Transverse colon (tissue), 4 donors: ENCODE data around the gene KANK2. TPM values are rescaled to one million over a fixed set of nuclear protein-coding genes. Genes with fewer than 3 reads are reported as not detected.
A peak's percentile ranks its signal among the peaks of the same experiment; 100 is the strongest.

Source experiments
- DNase-seq: peaks from one replicate; pipeline ENCODE4 v3.0.0-alpha.2; 2019
- H3K27ac ChIP-seq, 4 donors: fragments of 200-600 bp; sonication (generic); 2 replicates each; pipeline ENCODE4 v1.5.1; 2016 to 2018; ENCODE audit warnings: inconsistent platforms in 4 of 4
- H3K27me3 ChIP-seq: fragments of 200-600 bp; sonication (generic); 2 replicates; pipeline ENCODE4 v1.5.1; 2017; ENCODE audit warnings: inconsistent platforms
- H3K36me3 ChIP-seq, 4 donors: fragments of 200-600 bp; sonication (generic); 2 replicates each; pipeline ENCODE4 v1.5.1; 2017 to 2019; ENCODE audit warnings: inconsistent platforms in 4 of 4
- H3K4me1 ChIP-seq, 4 donors: fragments of 200-600 bp; sonication (generic); 2 replicates each; pipeline ENCODE4 v1.5.1; 2017 to 2020; ENCODE audit warnings: inconsistent platforms in 4 of 4
- H3K4me3 ChIP-seq, 4 donors: fragments of 200-600 bp; sonication (generic); 1 replicate in 1 of 4; 2 replicates in 3 of 4; pipeline versions ENCODE4 v1.5.1 to v1.6.1; 2017 to 2019; ENCODE audit warnings: inconsistent platforms in 4 of 4
- H3K9me3 ChIP-seq, 2 donors: fragments of 200-600 bp; sonication (generic); 2 replicates each; pipeline ENCODE4 v1.5.1; 2017 to 2019; ENCODE audit warnings: inconsistent platforms in 2 of 2
- EP300 ChIP-seq: sonication (generic); formaldehyde crosslinking; IDR thresholded peaks from one replicate; pipeline ENCODE4 v1.6.1; 2017; ENCODE audit warnings: antibody characterized with exemption, low read depth
- POLR2A ChIP-seq: fragments of 450-650 bp; IDR thresholded peaks from one replicate; pipeline ENCODE4 v1.6.1; 2016; ENCODE audit warnings: antibody characterized with exemption, mild to moderate bottlenecking, moderate library complexity
- POLR2AphosphoS5 ChIP-seq, 3 donors: sonication (generic); formaldehyde crosslinking; IDR thresholded peaks; one replicate each; pipeline ENCODE4 v1.6.1; 2016; ENCODE audit warnings: antibody characterized with exemption in 3 of 3
- WGBS, 2 donors: methylation state at CpG; one replicate each; pipeline ENCODE4 v1.1.5; 2018; ENCODE audit warnings: low coverage in 1 of 2; 5-methylcytosine and 5-hydroxymethylcytosine counted together
- in situ Hi-C, 4 donors: fragments of 200-750 bp; cut with MboI; loops; one replicate each; pipeline versions ENCODE4 v1.15.0 to v1.15.1; 2017; ENCODE audit warnings: low sequenced_read_pairs in 3 of 4, low pct_ligation_motif_present in 1 of 4, low pct_unique_long_range_greater_than_20kb in 1 of 4
- intact Hi-C: fragments of 100-400 bp; cut with DNase I; formaldehyde crosslinking; loops from one replicate; pipeline ENCODE4 v1.15.1; 2023; ENCODE audit warnings: low total_unique reads
- total RNA-seq, 4 donors: library from RNA; depleted of rRNA; stranded (reverse); fragments of >200 nt; gene quantifications; one replicate each; pipeline ENCODE4 v1.1.0, GENCODE V29; 2016
- TF ChIP-seq, protein P1 (sequence below), 5 experiments: fragments of 200-600 bp in 3 of 5; fragments of 450-650 bp in 2 of 5; sonication (generic) in 3 of 5; IDR thresholded peaks; 1 replicate in 2 of 5; 2 replicates in 3 of 5; pipeline ENCODE4 v1.5.1; 2016 to 2017; ENCODE audit warnings: antibody characterized with exemption in 5 of 5, inconsistent platforms in 3 of 5, mild to moderate bottlenecking in 2 of 5, moderate library complexity in 1 of 5

KANK2 gene
- total RNA-seq, 4 donors from 2014 or later, result 145 to 339 (median 243) TPM

DNA sequence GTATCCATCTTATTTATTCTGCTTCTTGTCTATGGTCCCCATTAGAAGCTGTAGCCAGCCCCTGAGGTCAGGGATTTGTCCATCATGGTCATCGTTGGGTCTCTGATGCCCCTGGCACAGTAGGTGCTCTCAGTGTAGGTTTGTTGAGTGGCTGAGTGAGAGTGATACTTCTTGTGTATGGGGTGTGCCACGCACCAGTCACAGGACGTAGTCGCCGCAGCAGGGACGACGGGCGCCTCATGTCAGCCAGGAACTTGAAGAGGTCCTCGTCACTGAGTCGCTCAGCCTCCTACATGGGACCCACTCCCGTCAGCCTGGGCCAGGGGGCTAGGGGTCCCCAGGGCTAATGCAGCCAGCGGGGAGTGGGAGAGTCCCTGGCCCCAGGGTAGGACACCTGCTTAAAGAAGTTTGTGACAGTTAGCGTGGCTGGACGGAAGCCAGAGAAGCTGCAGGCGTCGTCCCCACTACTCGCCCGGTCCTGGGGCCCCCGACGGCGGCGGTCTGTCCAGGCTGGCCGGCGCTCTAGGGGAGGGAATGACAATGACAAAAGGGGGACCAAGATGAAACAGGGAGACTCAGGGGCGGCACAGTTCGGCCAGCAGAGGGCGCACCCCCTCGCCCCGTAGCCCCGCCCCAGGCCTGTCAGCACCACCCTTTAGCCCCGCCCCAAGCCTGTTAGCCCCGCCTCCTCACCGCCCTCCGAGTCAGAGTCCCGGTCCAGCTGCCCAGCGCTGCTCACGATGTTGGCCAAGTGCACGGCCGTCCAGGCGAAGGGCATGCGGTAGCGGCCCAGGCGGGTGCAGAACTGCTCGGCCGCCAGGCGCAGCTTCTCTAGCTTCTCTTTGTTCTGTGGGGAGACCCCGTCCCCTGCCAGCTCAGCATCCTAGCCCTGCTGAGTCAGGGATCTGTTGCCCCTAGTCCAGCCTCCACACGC is 45.8 kb upstream of the KANK2 start:
- Histone ChIP-seq H3K4me1 (peaks cover 0 to 7% (median 6%) of the 10 kb centered on the region in 4 donors), H3K4me3 (no peak overlapping the region), H3K36me3 (no peaks in the 10 kb centered on the region), H3K27ac (peak overlapping the region in 2 of 4 donors; percentile 26 to 28), H3K9me3 (no peaks in the 10 kb centered on the region), H3K27me3 (no peaks in the 10 kb centered on the region)
- in situ Hi-C loops, result no loop called here
- TF ChIP-seq POLR2A, result no peak
- TF ChIP-seq, protein P1, sequence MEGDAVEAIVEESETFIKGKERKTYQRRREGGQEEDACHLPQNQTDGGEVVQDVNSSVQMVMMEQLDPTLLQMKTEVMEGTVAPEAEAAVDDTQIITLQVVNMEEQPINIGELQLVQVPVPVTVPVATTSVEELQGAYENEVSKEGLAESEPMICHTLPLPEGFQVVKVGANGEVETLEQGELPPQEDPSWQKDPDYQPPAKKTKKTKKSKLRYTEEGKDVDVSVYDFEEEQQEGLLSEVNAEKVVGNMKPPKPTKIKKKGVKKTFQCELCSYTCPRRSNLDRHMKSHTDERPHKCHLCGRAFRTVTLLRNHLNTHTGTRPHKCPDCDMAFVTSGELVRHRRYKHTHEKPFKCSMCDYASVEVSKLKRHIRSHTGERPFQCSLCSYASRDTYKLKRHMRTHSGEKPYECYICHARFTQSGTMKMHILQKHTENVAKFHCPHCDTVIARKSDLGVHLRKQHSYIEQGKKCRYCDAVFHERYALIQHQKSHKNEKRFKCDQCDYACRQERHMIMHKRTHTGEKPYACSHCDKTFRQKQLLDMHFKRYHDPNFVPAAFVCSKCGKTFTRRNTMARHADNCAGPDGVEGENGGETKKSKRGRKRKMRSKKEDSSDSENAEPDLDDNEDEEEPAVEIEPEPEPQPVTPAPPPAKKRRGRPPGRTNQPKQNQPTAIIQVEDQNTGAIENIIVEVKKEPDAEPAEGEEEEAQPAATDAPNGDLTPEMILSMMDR (IDR thresholded peaks at IDR 0.05), result peak; percentile 67 to 87 (median 73)
- peak; percentile 92 for DNase-seq
- WGBS, 2 donors, result 44 to 97% methylated on average over 5 to 45 of the region's 48 CpGs
- intact Hi-C loops, result loop anchor here (5.0 kb wide), 1 partner anchor 426 kb away; no protein-coding TSS in a partner anchor

DNA sequence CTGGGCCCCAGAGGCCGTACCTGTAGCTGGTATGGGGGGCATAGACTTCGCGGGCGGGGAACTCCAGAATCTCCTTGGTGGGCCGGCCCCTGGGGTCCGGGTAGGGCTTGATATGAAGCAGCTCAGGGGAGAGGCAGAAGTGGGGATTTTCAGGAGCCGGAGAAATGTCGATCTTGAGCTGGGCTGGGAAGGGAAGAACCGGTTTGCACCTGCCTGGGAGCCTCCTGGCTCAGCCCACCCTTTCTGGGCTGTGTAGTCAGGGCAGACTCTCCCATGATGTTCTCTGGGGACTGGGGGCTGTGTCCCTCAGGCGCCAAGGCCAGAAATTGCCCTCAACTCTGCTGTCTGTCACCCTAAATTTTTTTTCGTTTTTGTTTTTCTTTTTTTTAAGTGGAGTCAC is 44.7 kb upstream of the KANK2 start:
- Histone ChIP-seq H3K9me3 (no peaks in the 10 kb centered on the region), H3K4me1 (peaks cover 0 to 7% (median 6%) of the 10 kb centered on the region in 4 donors), H3K27ac (no peak overlapping the region), H3K36me3 (no peaks in the 10 kb centered on the region), H3K4me3 (no peak overlapping the region), H3K27me3 (no peaks in the 10 kb centered on the region)
- intact Hi-C loops (loop anchor here (5.0 kb wide), 1 partner anchor 425 kb away; no protein-coding TSS in a partner anchor), in situ Hi-C loops (no loop called here)
- 87 to 92% methylated on average over 3 to 11 of the region's 11 CpGs for WGBS, 2 donors
- no peak for DNase-seq
- no peak for TF ChIP-seq POLR2AphosphoS5 (IDR thresholded peaks at IDR 0.05)
- TF ChIP-seq EP300, result no peak
- TF ChIP-seq, protein P1 (IDR thresholded peaks at IDR 0.05), result no peak
- TF ChIP-seq POLR2A, result no peak

DNA sequence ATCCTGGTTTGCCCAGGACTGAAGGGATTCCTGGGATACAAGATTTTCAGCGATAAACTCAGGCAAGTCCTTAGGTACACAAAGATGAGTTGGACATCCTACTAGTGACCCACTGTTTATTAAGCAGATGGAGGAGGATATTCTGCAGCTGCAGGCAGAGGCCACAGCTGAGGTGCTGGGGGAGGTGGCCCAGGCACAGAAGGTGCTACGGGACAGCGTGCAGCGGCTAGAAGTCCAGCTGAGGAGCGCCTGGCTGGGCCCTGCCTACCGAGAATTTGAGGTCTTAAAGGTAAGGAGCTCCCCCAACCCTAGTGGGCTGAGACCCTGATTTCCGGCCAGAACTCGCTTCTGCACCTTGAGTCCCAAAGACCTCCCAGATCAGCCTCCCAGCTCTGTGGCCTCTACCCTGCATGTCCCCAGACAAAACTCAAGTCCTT is 42.7 kb upstream of the KANK2 start:
- no peaks in the 10 kb centered on the region for H3K27me3 ChIP-seq
- 97% methylated on average over 6 of the region's 8 CpGs; no CpG with 5 or more reads in 1 of the 2 donors for WGBS, 2 donors
- H3K27ac ChIP-seq, result no peak overlapping the region
- TF ChIP-seq POLR2AphosphoS5 (IDR thresholded peaks at IDR 0.05) (no peak), POLR2A (no peak), EP300 (no peak)
- TF ChIP-seq, protein P1 (IDR thresholded peaks at IDR 0.05), result no peak
- intact Hi-C loops (loop anchor here (5.0 kb wide), 1 partner anchor 423 kb away; no protein-coding TSS in a partner anchor), in situ Hi-C loops (no loop called here)
- no peak for DNase-seq
- no peaks in the 10 kb centered on the region for H3K9me3 ChIP-seq
- no peak overlapping the region for H3K4me3 ChIP-seq
- peaks cover 0 to 7% (median 6%) of the 10 kb centered on the region in 4 donors for H3K4me1 ChIP-seq
- peaks cover 0 to 3% (median 0%) of the 10 kb centered on the region in 4 donors for H3K36me3 ChIP-seq

DNA sequence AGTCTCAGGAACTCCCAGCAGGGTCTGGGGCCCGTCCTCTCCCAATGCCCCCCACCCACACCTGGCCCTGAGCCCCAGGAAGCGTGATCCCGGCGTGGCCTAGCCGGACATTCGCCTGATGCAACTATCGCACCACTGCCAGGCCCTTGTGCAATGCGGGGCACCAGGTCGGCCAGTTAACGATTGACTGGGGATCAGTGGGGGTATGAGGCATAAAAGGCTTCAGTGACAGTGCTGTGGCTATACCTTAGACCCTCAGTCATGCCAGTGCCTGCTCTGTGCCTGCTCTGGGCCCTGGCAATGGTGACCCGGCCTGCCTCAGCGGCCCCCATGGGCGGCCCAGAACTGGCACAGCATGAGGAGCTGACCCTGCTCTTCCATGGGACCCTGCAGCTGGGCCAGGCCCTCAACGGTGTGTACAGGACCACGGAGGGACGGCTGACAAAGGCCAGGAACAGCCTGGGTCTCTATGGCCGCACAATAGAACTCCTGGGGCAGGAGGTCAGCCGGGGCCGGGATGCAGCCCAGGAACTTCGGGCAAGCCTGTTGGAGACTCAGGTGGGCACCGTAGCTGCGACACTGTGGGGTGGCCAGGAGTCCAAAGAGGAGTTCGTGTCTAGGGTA is 42.1 kb upstream of the KANK2 start, which contains the start of gene ANGPTL8:
Gene ANGPTL8 (plus strand): TSS at position 243 of the 624 bp plus-strand sequence. CDS start 19 bp downstream, at position 262.
- Histone ChIP-seq H3K4me1 (peaks cover 0 to 7% (median 6%) of the 10 kb centered on the region in 4 donors), H3K27ac (no peak within 1 kb of the TSS), H3K9me3 (no peaks in the 10 kb centered on the region), H3K36me3 (peaks cover 0 to 3% (median 0%) of the 10 kb centered on the region in 4 donors), H3K4me3 (no peak within 1 kb of the TSS), H3K27me3 (no peaks in the 10 kb centered on the region)
- DNase-seq, result no peak
- 90% methylated on average over 23 of the region's 23 CpGs; no CpG with 5 or more reads in 1 of the 2 donors for WGBS, 2 donors
- TF ChIP-seq, protein P1 (IDR thresholded peaks at IDR 0.05), result no peak
- no peak for TF ChIP-seq EP300
- no peak for TF ChIP-seq POLR2AphosphoS5 (IDR thresholded peaks at IDR 0.05)
- TF ChIP-seq POLR2A, result no peak
- intact Hi-C loops, result no loop called here
- in situ Hi-C loops, result no loop called here
